LoVo (cell line): Measurements from ENCODE around the gene KISS1R.
"Not testable (repeated sequence)": the region's sequence is repeated elsewhere in the genome, so short reads cannot be mapped to it uniquely, and the experiment has no call there.

Experiments used
- DNase-seq: peaks from one replicate; pipeline ENCODE4 v3.0.0-alpha.2; 2016; ENCODE audit warnings: low spot score

The KISS1R gene

GRCh38 chr19:881385-882071 lies 35.6 kb upstream of the KISS1R start:
- DNase-seq: no peak

GRCh38 chr19:882871-883497 lies 34.1 kb upstream of the KISS1R start:
- DNase-seq: no peak

- no peak for DNase-seq
Observed at GRCh38 chr19:883661-884211, 33.4 kb upstream of the KISS1R start.

- DNase-seq: no peak
Observed at GRCh38 chr19:884420-885211, 32.5 kb upstream of the KISS1R start.

- no peak for DNase-seq
Observed at GRCh38 chr19:885536-886224, 31.5 kb upstream of the KISS1R start.

- no peak for DNase-seq
Observed at GRCh38 chr19:887072-887471, 30.1 kb upstream of the KISS1R start.

- no peak for DNase-seq
Observed at GRCh38 chr19:887599-887998, 29.5 kb upstream of the KISS1R start.

GRCh38 chr19:888581-889385 lies 28.4 kb upstream of the KISS1R start:
- no peak for DNase-seq

GRCh38 chr19:889662-890295 lies 27.4 kb upstream of the KISS1R start:
- no peak for DNase-seq

- no peak for DNase-seq
Observed at GRCh38 chr19:890831-891230, 26.3 kb upstream of the KISS1R start.

- not testable (repeated sequence) for DNase-seq
Observed at GRCh38 chr19:891421-892200, 25.5 kb upstream of the KISS1R start.

- no peak for DNase-seq
Observed at GRCh38 chr19:892243-892893, 24.8 kb upstream of the KISS1R start.

- peak; percentile 94 for DNase-seq
Observed at GRCh38 chr19:892894-893689, 24.0 kb upstream of the KISS1R start, which contains the start of the genes MED16 and RNU6-9. Gene MED16, minus strand, starts transcription at chr19:893187. Its CDS starts 2,056 bp downstream, at chr19:891131. Gene RNU6-9, plus strand, starts transcription at chr19:893484.

- no peak for DNase-seq
Observed at GRCh38 chr19:896434-896833, 20.7 kb upstream of the KISS1R start.

- DNase-seq: no peak
Observed at GRCh38 chr19:896999-897398, 20.1 kb upstream of the KISS1R start.

- no peak for DNase-seq
Observed at GRCh38 chr19:897442-898039, 19.6 kb upstream of the KISS1R start.

GRCh38 chr19:898663-899062 lies 18.5 kb upstream of the KISS1R start:
- DNase-seq: no peak
